GM13976 (cell line): ENCODE data around the gene STXBP1.

ENCODE experiments used
- DNase-seq: peaks from one replicate; pipeline ENCODE4 v3.0.0; 2012; ENCODE audit warnings: low spot score
- in situ Hi-C: fragments of 300-500 bp; cut with MboI; formaldehyde crosslinking; loops from one replicate; pipeline ENCODE4 v1.12.0; 2022; ENCODE audit warnings: low sequenced_read_pairs, mixed read lengths, inconsistent platforms; ENCODE audit not compliant: unreplicated experiment
- TF ChIP-seq, protein P1 (sequence below): IDR thresholded peaks from 2 replicates; pipeline ENCODE4 v1.5.1; 2012; ENCODE audit warnings: borderline replicate concordance, mild to moderate bottlenecking; ENCODE audit not compliant: insufficient read depth; ENCODE audit errors: extremely low read depth, missing control alignments, control extremely low read depth

Gene STXBP1

DNA sequence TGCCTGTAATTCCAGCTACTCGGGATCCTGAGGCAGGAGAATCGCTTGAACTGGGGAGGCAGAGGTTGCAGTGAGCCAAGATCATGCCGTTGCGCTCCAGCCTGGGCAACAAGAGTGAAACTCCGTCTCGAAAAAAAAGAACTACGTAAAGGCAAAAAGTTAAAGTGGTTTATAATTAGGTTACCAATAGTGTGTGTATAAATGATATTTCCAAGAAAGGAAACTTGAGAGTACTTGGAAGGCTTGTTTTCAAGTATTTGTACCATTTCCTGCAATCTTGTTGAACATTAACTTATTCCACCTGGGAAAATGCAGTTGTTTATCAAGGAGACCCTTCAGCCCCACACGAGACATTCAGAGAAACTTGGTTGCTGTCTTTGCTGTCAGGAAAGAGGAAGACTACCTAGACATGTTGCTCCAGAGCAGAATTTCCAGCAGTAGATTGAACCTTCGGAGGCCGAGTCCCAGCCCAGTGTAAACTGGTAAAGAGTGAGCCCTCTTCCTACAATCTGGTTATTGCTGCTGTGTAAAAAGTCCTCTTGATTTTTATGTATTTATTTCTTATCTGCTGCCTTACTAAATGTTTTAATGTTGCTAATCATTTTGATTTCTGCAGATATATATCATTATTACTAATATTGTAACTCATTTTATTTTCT, 30.1 kb downstream of the STXBP1 start:
- TF ChIP-seq, protein P1, sequence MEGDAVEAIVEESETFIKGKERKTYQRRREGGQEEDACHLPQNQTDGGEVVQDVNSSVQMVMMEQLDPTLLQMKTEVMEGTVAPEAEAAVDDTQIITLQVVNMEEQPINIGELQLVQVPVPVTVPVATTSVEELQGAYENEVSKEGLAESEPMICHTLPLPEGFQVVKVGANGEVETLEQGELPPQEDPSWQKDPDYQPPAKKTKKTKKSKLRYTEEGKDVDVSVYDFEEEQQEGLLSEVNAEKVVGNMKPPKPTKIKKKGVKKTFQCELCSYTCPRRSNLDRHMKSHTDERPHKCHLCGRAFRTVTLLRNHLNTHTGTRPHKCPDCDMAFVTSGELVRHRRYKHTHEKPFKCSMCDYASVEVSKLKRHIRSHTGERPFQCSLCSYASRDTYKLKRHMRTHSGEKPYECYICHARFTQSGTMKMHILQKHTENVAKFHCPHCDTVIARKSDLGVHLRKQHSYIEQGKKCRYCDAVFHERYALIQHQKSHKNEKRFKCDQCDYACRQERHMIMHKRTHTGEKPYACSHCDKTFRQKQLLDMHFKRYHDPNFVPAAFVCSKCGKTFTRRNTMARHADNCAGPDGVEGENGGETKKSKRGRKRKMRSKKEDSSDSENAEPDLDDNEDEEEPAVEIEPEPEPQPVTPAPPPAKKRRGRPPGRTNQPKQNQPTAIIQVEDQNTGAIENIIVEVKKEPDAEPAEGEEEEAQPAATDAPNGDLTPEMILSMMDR = no peak
- in situ Hi-C loops = no loop called here
- DNase-seq = no peak

DNA sequence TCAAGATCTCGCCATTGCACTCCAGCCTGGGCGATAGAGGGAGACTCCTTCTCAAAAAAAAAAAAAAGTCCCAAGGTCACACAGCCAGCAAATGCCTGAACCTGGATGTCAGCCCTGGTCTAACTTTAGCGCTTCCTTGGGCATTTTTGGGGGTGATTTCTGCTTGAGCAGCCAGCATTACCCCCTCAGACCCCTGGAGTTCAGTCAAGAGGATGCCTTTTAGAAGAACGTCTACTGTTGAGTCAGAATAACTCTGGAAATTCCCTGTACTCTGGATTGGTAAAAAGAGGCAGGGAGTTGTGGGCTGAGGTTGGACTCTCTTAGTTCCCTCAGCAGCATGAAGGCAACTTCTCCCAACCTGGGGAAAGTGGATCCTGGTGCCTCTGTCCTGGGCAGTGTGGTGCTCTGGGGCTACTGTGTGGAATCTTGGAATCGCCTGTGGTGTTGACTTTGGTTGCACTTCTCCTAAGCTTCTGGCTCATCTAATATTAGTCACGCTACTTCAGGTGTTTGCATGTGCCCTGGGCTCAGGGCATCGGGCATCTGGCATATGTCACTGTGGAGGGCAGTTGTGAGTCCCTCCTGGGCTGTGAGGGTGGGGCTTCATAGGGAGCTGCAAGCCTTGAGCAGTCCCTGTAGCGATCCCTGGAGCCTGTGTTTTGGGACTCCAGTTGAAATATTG, 32.2 kb downstream of the STXBP1 start:
- in situ Hi-C loops = no loop called here
- TF ChIP-seq, protein P1 = no peak
- no peak for DNase-seq

DNA sequence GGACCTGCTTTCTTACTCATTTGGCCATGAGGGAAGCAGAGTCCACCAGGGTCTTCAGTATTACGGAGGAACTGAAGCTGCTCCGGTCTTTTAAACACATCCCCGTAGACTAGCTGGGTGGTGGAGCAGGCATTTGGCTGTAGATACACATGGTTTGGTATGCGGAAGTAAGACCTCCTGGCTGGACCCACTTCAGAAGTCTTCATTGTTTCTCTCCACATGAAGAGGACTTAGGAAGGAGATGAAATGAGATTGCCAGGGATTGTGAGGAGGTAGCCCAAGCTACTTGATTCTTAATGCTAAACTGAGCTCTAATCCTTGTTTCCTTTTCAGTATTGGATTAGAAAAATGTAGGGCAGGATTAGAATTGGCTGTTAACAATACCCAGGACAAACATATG, 32.9 kb downstream of the STXBP1 start:
- in situ Hi-C loops = no loop called here
- no peak for DNase-seq
- TF ChIP-seq, protein P1 = no peak

DNA sequence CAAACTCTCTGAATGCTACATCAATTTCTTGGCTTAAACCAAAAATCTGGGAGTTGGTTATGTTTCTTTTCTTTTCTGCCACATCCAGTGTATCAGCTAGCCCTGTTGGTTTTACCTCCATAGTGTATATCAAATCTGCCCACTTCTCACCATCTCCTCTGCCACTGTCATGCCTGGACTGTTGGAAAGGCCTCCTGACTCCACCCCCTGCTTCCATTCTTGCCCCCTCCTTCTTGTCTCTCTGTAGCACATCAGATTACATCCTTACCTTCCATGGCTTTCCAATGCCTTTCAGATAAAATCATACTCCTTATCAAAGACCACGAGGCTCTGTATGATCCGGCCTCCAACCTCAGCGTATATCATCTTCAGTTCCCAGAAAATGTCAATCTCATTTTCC, 35.4 kb downstream of the STXBP1 start:
- DNase-seq = no peak
- TF ChIP-seq, protein P1 = no peak
- in situ Hi-C loops = no loop called here

DNA sequence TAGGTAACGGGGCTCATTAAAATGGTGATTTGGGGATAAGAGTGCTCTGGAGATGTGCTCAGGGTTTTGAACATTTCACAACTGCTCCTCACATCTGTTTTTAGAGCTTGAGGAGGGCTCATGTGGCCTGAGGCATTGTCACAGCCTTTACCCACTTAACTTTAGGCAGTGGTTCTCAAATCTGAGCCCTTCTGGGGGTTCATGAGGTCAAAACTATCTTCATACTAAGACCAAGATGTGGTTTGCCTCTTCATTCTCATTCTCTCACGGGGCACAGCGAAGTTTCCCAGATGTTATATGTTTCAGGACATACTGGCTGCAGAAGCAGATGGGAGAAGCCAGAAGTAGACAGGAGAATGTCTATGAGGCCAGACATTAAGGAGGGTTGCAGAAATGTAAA, 38.4 kb downstream of the STXBP1 start:
- no peak for DNase-seq
- TF ChIP-seq, protein P1 = no peak
- in situ Hi-C loops = no loop called here

DNA sequence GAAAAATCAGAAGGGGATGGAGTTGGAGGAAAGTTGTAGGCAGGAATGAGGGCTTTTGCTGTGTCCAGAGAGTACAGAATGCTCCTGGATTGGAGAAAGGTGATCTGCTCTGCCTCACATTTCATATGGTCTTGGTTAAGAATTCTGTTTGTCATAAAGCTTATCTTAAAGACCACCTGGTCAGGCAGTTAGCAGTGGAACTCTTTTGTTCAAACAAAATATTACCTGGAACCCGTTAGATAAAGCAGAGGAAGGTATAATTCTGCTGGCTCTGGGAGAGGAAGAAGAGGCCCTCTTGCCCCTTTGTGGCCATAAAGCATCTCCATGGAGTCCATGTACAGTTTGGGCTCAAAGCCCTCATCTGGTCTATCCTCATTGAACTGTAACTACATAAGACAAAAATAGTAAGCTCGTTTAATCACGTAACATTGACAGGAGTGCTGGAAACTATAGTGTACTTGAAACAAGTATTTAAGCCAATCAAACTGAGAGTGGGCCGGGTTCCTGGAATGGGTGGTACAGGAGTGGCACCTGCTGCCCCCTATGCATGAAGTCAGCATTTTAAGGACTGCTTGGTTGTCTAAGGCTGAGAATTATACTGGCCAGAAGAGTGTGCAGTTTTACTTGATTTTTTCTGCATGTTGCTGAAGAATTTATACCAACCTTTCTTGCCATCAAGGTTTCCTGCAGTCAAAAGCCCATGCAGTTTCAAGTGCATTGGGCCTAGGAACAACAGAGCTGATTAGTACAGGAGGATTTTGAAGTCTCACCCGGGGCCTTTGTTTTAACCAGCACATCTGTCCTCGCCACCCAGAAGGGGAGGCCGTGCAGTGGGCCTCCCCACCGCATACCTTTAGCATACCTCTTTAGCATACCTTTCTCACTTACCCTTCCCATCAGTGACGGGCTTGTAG, 39.9 kb downstream of the STXBP1 start:
- TF ChIP-seq, protein P1 = no peak
- in situ Hi-C loops = no loop called here
- DNase-seq = no peak
